IMR-90 (cell line): ENCODE results near the gene PIP5K1A. TPM values are rescaled to one million over a fixed set of nuclear protein-coding genes. Genes with fewer than 3 reads are reported as not detected.

ENCODE experiments used
- ATAC-seq: fragments of 200-7000 bp; cut with Tn5 transposase; 2 replicates; pipeline ENCODE4 v1.9.1; 2020; ENCODE audit warnings: low read depth, mild to moderate bottlenecking, moderate library complexity
- BruUV-seq: library from RNA; stranded (reverse); fragments of 400-500 nt; replicated peaks from 2 replicates; lab custom pipeline; 2021; lab: Mats Ljungman, UMichigan
- CTCF ChIA-PET: fragments of 300-600 bp; formaldehyde crosslinking; extraction: SDS; loops from one replicate; lab custom pipeline; 2021; ENCODE audit warnings: antibody characterized with exemption; lab: Yijun Ruan, JAX
- POLR2A ChIA-PET: fragments of 300-600 bp; sonication (Branson Sonifier 250); formaldehyde crosslinking; loops from one replicate; lab custom pipeline; 2022; ENCODE audit warnings: antibody characterized with exemption; ENCODE audit not compliant: unreplicated experiment; lab: Charles Lee
- DNase-seq: peaks from one replicate; pipeline ENCODE4 v3.0.0; 2013
- H2AFZ ChIP-seq: replicated peaks from 2 replicates; pipeline ENCODE3; 2013; ENCODE audit warnings: low read length, mild to moderate bottlenecking; ENCODE audit not compliant: poor library complexity
- H2AK5ac ChIP-seq: 2 replicates; pipeline ENCODE4 v1.6.1; 2013; ENCODE audit warnings: low read depth, low read length, inconsistent platforms
- H2AK9ac ChIP-seq: replicated peaks from 2 replicates; pipeline ENCODE3; 2013; ENCODE audit warnings: mild to moderate bottlenecking, low read depth, low read length, moderate library complexity; ENCODE audit not compliant: poor library complexity
- H2BK120ac ChIP-seq: 2 replicates; pipeline ENCODE4 v1.6.1; 2013; ENCODE audit warnings: low read depth, low read length, inconsistent platforms
- H2BK15ac ChIP-seq: 3 replicates; pipeline ENCODE4 v1.6.1; 2013; ENCODE audit warnings: low read depth, low read length, inconsistent platforms
- H2BK20ac ChIP-seq: 2 replicates; pipeline ENCODE4 v1.6.1; 2013; ENCODE audit warnings: low read depth, mild to moderate bottlenecking, inconsistent platforms, low read length, moderate library complexity
- H2BK5ac ChIP-seq: 2 replicates; pipeline ENCODE4 v1.6.1; 2013; ENCODE audit warnings: mild to moderate bottlenecking, low read depth, low read length, inconsistent platforms; ENCODE audit not compliant: poor library complexity, severe bottlenecking
- H3K14ac ChIP-seq: replicated peaks from 2 replicates; pipeline ENCODE4 v1.6.1; 2013; ENCODE audit warnings: low read depth, low read length, inconsistent platforms
- H3K18ac ChIP-seq: 2 replicates; pipeline ENCODE4 v1.6.1; 2013; ENCODE audit warnings: low read depth, low read length, control low read depth
- H3K23ac ChIP-seq: 2 replicates; pipeline ENCODE4 v1.6.1; 2013; ENCODE audit warnings: low read depth, low read length, inconsistent platforms
- H3K27ac ChIP-seq: 2 replicates; pipeline ENCODE4 v1.5.1; 2013; ENCODE audit warnings: mild to moderate bottlenecking, control low read depth, low read length; ENCODE audit not compliant: insufficient read depth
- H3K27me3 ChIP-seq: 2 replicates; pipeline ENCODE4 v1.6.1; 2013; ENCODE audit warnings: low read length; ENCODE audit not compliant: control insufficient read depth, insufficient read depth
- H3K36me3 ChIP-seq: 2 replicates; pipeline ENCODE4 v1.6.1; 2013; ENCODE audit warnings: low read length, mixed read lengths; ENCODE audit not compliant: control insufficient read depth, insufficient read depth
- H3K4ac ChIP-seq: 2 replicates; pipeline ENCODE4 v1.6.1; 2013; ENCODE audit warnings: low read depth, low read length, inconsistent platforms
- H3K4me1 ChIP-seq: 2 replicates; pipeline ENCODE4 v1.6.1; 2013; ENCODE audit warnings: low read length, mixed read lengths; ENCODE audit not compliant: control insufficient read depth, insufficient read depth
- H3K4me2 ChIP-seq: 2 replicates; pipeline ENCODE4 v1.6.1; 2013; ENCODE audit warnings: low read depth, mild to moderate bottlenecking, control low read depth, low read length, moderate library complexity
- H3K4me3 ChIP-seq: 2 replicates; pipeline ENCODE4 v1.5.1; 2013; ENCODE audit warnings: low read depth, mild to moderate bottlenecking, control low read depth, low read length, moderate library complexity; ENCODE audit not compliant: insufficient read depth
- H3K56ac ChIP-seq: 2 replicates; pipeline ENCODE4 v1.6.1; 2013; ENCODE audit warnings: low read length, inconsistent platforms; ENCODE audit not compliant: insufficient read depth; ENCODE audit errors: extremely low read depth
- H3K79me1 ChIP-seq, 2 experiments: 2 replicates each; pipeline ENCODE4 v1.6.1; 2013; ENCODE audit warnings: low read length in 2 of 2, inconsistent platforms in 1 of 2, low read depth in 1 of 2
- H3K9ac ChIP-seq: 2 replicates; pipeline ENCODE4 v1.6.1; 2013; ENCODE audit warnings: low read depth, low read length, control low read depth
- H3K9me1 ChIP-seq: 2 replicates; pipeline ENCODE4 v1.6.1; 2013; ENCODE audit warnings: low read length, inconsistent platforms; ENCODE audit not compliant: insufficient read depth
- H3K9me3 ChIP-seq: 2 replicates; pipeline ENCODE4 v1.6.1; 2013; ENCODE audit warnings: low read length; ENCODE audit not compliant: control insufficient read depth, insufficient read depth
- H4K20me1 ChIP-seq: 2 replicates; pipeline ENCODE4 v1.6.1; 2013; ENCODE audit warnings: low read length, inconsistent platforms; ENCODE audit not compliant: insufficient read depth
- H4K5ac ChIP-seq: 2 replicates; pipeline ENCODE4 v1.6.1; 2013; ENCODE audit warnings: mild to moderate bottlenecking, low read depth, low read length, control low read depth
- H4K8ac ChIP-seq, 2 experiments: 2 replicates each; pipeline ENCODE4 v1.6.1; 2013; ENCODE audit warnings: low read depth in 2 of 2, low read length in 2 of 2, control low read depth in 1 of 2, inconsistent platforms in 1 of 2
- H4K91ac ChIP-seq: 2 replicates; pipeline ENCODE4 v1.6.1; 2013; ENCODE audit warnings: low read depth, low read length, inconsistent platforms; ENCODE audit not compliant: insufficient read depth
- CEBPB ChIP-seq: IDR thresholded peaks from 2 replicates; pipeline ENCODE4 v1.6.1; 2012; ENCODE audit warnings: low read depth, low read length, improper control_type of control experiment
- CHD1 ChIP-seq: IDR thresholded peaks from 2 replicates; pipeline ENCODE4 v1.6.1; 2012; ENCODE audit warnings: low read depth, low read length, improper control_type of control experiment
- ELK1 ChIP-seq: fragments of 150-350 bp; IDR thresholded peaks from 2 replicates; pipeline ENCODE4 v1.6.1; 2016; ENCODE audit warnings: low read depth, mild to moderate bottlenecking, low read length, moderate library complexity, borderline replicate concordance
- FOS ChIP-seq: fragments of 150-350 bp; IDR thresholded peaks from 2 replicates; pipeline ENCODE4 v1.6.1; 2016; ENCODE audit warnings: low read depth, low read length
- MAFK ChIP-seq: IDR thresholded peaks from 2 replicates; pipeline ENCODE4 v1.6.1; 2012; ENCODE audit warnings: low read depth, low read length, improper control_type of control experiment
- MAZ ChIP-seq: IDR thresholded peaks from 2 replicates; pipeline ENCODE4 v1.6.1; 2012; ENCODE audit warnings: low read depth, mild to moderate bottlenecking, low read length, improper control_type of control experiment, moderate library complexity, borderline replicate concordance
- MXI1 ChIP-seq: IDR thresholded peaks from 2 replicates; pipeline ENCODE4 v1.6.1; 2012; ENCODE audit warnings: low read depth, mild to moderate bottlenecking, low read length, moderate library complexity, borderline replicate concordance
- NFE2L2 ChIP-seq: fragments of 150-350 bp; IDR thresholded peaks from 2 replicates; pipeline ENCODE4 v1.6.1; 2016; ENCODE audit warnings: low read depth, mild to moderate bottlenecking, low read length
- POLR2A ChIP-seq: IDR thresholded peaks from 2 replicates; pipeline ENCODE4 v1.6.1; 2012; ENCODE audit warnings: mild to moderate bottlenecking, low read depth, low read length
- RAD21 ChIP-seq: IDR thresholded peaks from 2 replicates; pipeline ENCODE4 v1.6.1; 2012; ENCODE audit warnings: low read length, improper control_type of control experiment
- RCOR1 ChIP-seq: IDR thresholded peaks from 2 replicates; pipeline ENCODE4 v1.6.1; 2012; ENCODE audit warnings: mild to moderate bottlenecking, low read length, improper control_type of control experiment; ENCODE audit not compliant: insufficient replicate concordance
- RFX5 ChIP-seq: IDR thresholded peaks from 2 replicates; pipeline ENCODE4 v1.8.0; 2012; ENCODE audit warnings: low read depth, mild to moderate bottlenecking, low read length, moderate library complexity
- SMC3 ChIP-seq: fragments of 150-350 bp; IDR thresholded peaks from 2 replicates; pipeline ENCODE4 v1.6.1; 2016; ENCODE audit warnings: low read depth, mild to moderate bottlenecking, antibody characterized with exemption, low read length, moderate library complexity
- USF2 ChIP-seq: fragments of 150-350 bp; IDR thresholded peaks from 2 replicates; pipeline ENCODE4 v1.6.1; 2017; ENCODE audit warnings: mild to moderate bottlenecking, antibody characterized with exemption, low read length, low read depth
- WGBS, 2 experiments: methylation state at CpG; one replicate each; pipeline versions ENCODE4 v1.1.5 to v1.1.7; 2013; ENCODE audit warnings: missing lambda C conversion rate in 2 of 2; ENCODE audit not compliant: insufficient read length in 1 of 2; ENCODE audit errors: extremely low coverage in 2 of 2; 5-methylcytosine and 5-hydroxymethylcytosine counted together
- dilution Hi-C: fragments of 300-500 bp; cut with HindIII; formaldehyde crosslinking; loops from one replicate; pipeline ENCODE4 v1.14.3; 2018; ENCODE audit warnings: low sequenced_read_pairs; ENCODE audit not compliant: unreplicated experiment
- in situ Hi-C: fragments of 300-500 bp; cut with MboI; formaldehyde crosslinking; loops from 3 replicates; pipeline ENCODE4 v1.14.3; 2019; ENCODE audit warnings: low sequenced_read_pairs, inconsistent platforms, mixed read lengths
- intact Hi-C: fragments of 100-400 bp; cut with micrococcal nuclease; formaldehyde crosslinking; loops from 2 replicates; pipeline ENCODE4 v1.10.0; 2022
- polyA plus RNA-seq, 3 experiments: library from polyadenylated mRNA; depleted of rRNA; stranded (reverse); fragments of >200 nt; gene quantifications; 2 replicates each; pipeline ENCODE4 v1.2.3, GENCODE V29; 2012; ENCODE audit warnings: low replicate concordance in 1 of 3
- total RNA-seq: library from RNA; depleted of rRNA; stranded (reverse); fragments of >200 nt; gene quantifications from 2 replicates; pipeline ENCODE4 v1.2.3, GENCODE V29; 2012
- TF ChIP-seq, protein P1 (sequence below): conservative IDR thresholded peaks from 2 replicates; pipeline ENCODE4 v1.5.1; 2012; ENCODE audit warnings: mild to moderate bottlenecking, low read depth, low read length, improper control_type of control experiment

Gene PIP5K1A
- total and polyA plus RNA-seq, 2 of the 4 experiments (the other 2 are of a cell fraction): 59.1 to 105 TPM

GRCh38 chr1:151171190-151171589 is 27.2 kb upstream of the PIP5K1A start:
- H3K18ac ChIP-seq: no peak overlapping the region
- ATAC-seq (no peak), DNase-seq (no peak)
- no peaks in the 10 kb centered on the region for H4K20me1 ChIP-seq
- no peak overlapping the region for H2AFZ ChIP-seq
- no peak overlapping the region for H3K23ac ChIP-seq
- in situ Hi-C loops (no loop called here), intact Hi-C loops (no loop called here), dilution Hi-C loops (no loop called here)
- no peak overlapping the region for H3K4ac ChIP-seq
- no TSS peak for BruUV-seq
- no CpG with 5 or more reads among the region's 5 CpGs for WGBS, 2 experiments
- peaks cover 37% of the 10 kb centered on the region for H3K36me3 ChIP-seq
- no peak overlapping the region for H3K9ac ChIP-seq
- no peak overlapping the region for H3K4me3 ChIP-seq
- H3K27ac ChIP-seq: no peak overlapping the region
- H3K9me1 ChIP-seq: peaks cover 3% of the 10 kb centered on the region; the same call in 1 of the 2 replicates
- H3K4me1 ChIP-seq: peaks cover 6% of the 10 kb centered on the region
- H4K91ac ChIP-seq: no peak overlapping the region
- peaks cover 0 to 15% of the 10 kb centered on the region in 2 experiments; a peak in 2 of 4 replicates for H3K79me1 ChIP-seq
- no peak overlapping the region for H2AK9ac ChIP-seq
- TF ChIP-seq SMC3: no peak
- no peak for TF ChIP-seq FOS
- TF ChIP-seq ELK1: no peak
- TF ChIP-seq, protein P1, sequence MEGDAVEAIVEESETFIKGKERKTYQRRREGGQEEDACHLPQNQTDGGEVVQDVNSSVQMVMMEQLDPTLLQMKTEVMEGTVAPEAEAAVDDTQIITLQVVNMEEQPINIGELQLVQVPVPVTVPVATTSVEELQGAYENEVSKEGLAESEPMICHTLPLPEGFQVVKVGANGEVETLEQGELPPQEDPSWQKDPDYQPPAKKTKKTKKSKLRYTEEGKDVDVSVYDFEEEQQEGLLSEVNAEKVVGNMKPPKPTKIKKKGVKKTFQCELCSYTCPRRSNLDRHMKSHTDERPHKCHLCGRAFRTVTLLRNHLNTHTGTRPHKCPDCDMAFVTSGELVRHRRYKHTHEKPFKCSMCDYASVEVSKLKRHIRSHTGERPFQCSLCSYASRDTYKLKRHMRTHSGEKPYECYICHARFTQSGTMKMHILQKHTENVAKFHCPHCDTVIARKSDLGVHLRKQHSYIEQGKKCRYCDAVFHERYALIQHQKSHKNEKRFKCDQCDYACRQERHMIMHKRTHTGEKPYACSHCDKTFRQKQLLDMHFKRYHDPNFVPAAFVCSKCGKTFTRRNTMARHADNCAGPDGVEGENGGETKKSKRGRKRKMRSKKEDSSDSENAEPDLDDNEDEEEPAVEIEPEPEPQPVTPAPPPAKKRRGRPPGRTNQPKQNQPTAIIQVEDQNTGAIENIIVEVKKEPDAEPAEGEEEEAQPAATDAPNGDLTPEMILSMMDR: no peak
- no peak for TF ChIP-seq USF2
- TF ChIP-seq POLR2A: no peak
- no peak for TF ChIP-seq MXI1
- TF ChIP-seq CEBPB: no peak
- TF ChIP-seq RFX5: no peak
- no peak for TF ChIP-seq MAZ
- TF ChIP-seq NFE2L2: no peak
- no peak for TF ChIP-seq CHD1
- no peak for TF ChIP-seq RCOR1
- TF ChIP-seq MAFK: no peak
- no peak for TF ChIP-seq RAD21
- H2BK120ac ChIP-seq: no peak overlapping the region
- no peak overlapping the region for H3K56ac ChIP-seq
- H2BK5ac ChIP-seq: no peak overlapping the region
- no peaks in the 10 kb centered on the region for H3K9me3 ChIP-seq
- CTCF ChIA-PET: no interaction called here
- H4K5ac ChIP-seq: no peak overlapping the region
- H3K4me2 ChIP-seq: no peak overlapping the region
- H3K27me3 ChIP-seq: no peaks in the 10 kb centered on the region
- POLR2A ChIA-PET: no interaction called here
- no peak overlapping the region for H4K8ac ChIP-seq
- H2AK5ac ChIP-seq: no peak overlapping the region
- no peak overlapping the region for H2BK15ac ChIP-seq
- no peak overlapping the region for H2BK20ac ChIP-seq
- no peak overlapping the region for H3K14ac ChIP-seq
